PC-3 (cell line): Measurements from ENCODE around the gene SAMD13. TPM values are rescaled to one million over a fixed set of nuclear protein-coding genes. Genes with fewer than 3 reads are reported as not detected.

Experiments used
- ATAC-seq: fragments of 200-7000 bp; cut with Tn5 transposase; 2 replicates; pipeline ENCODE4 v1.9.1; 2020; ENCODE audit warnings: mild to moderate bottlenecking, moderate library complexity
- BruUV-seq: library from RNA; stranded (reverse); fragments of 400-500 nt; replicated peaks from 2 replicates; lab custom pipeline; 2021; lab: Mats Ljungman, UMichigan
- CTCF ChIA-PET: fragments of 300-600 bp; sonication (Branson Sonifier 250); formaldehyde crosslinking; loops from one replicate; lab custom pipeline; 2022; ENCODE audit warnings: antibody characterized with exemption; lab: Charles Lee
- POLR2A ChIA-PET: fragments of 300-600 bp; sonication (Branson Sonifier 250); formaldehyde crosslinking; loops from one replicate; lab custom pipeline; 2022; ENCODE audit warnings: antibody characterized with exemption; ENCODE audit not compliant: unreplicated experiment; lab: Charles Lee
- DNase-seq: peaks from one replicate; pipeline ENCODE4 v3.0.0-alpha.2; 2015
- H2AFZ ChIP-seq: fragments of 300-600 bp; sonication (generic); 2 replicates; pipeline ENCODE4 v1.6.0; 2016; ENCODE audit warnings: antibody characterized with exemption, low read length
- H3F3A ChIP-seq: fragments of 300-600 bp; sonication (generic); one replicate; pipeline ENCODE4 v1.6.0; 2017; ENCODE audit warnings: antibody characterized with exemption, low read length, control low read depth, mild to moderate bottlenecking; ENCODE audit not compliant: unreplicated experiment
- H3K27ac ChIP-seq: fragments of 300-600 bp; sonication (generic); 2 replicates; pipeline ENCODE4 v1.5.1; 2016; ENCODE audit warnings: mild to moderate bottlenecking, low read length
- H3K27me3 ChIP-seq: fragments of 300-600 bp; sonication (generic); 2 replicates; pipeline ENCODE4 v1.6.1; 2016; ENCODE audit warnings: low read length, mixed read lengths
- H3K36me3 ChIP-seq: fragments of 300-600 bp; sonication (generic); 2 replicates; pipeline ENCODE4 v1.6.1; 2016; ENCODE audit warnings: low read depth, mixed run types, low read length, mixed read lengths
- H3K4me1 ChIP-seq: fragments of 300-600 bp; sonication (generic); 2 replicates; pipeline ENCODE4 v1.5.1; 2016; ENCODE audit warnings: low read length; ENCODE audit not compliant: insufficient read depth
- H3K4me2 ChIP-seq: fragments of 300-600 bp; sonication (generic); 2 replicates; pipeline ENCODE4 v1.6.0; 2016; ENCODE audit warnings: low read length
- H3K4me3 ChIP-seq: fragments of 300-600 bp; sonication (generic); 2 replicates; pipeline ENCODE4 v1.5.1; 2016; ENCODE audit warnings: mild to moderate bottlenecking, low read length, mixed read lengths
- H3K79me2 ChIP-seq: fragments of 300-600 bp; sonication (generic); 2 replicates; pipeline ENCODE4 v1.6.1; 2017; ENCODE audit warnings: low read length, mixed read lengths
- H3K9ac ChIP-seq: fragments of 300-600 bp; sonication (generic); 2 replicates; pipeline ENCODE4 v1.6.0; 2016; ENCODE audit warnings: mild to moderate bottlenecking, low read length
- H3K9me2 ChIP-seq: fragments of 300-600 bp; sonication (generic); replicated peaks from 2 replicates; pipeline ENCODE4 v1.6.1; 2016; ENCODE audit warnings: mixed run types, low read length, mixed read lengths
- H3K9me3 ChIP-seq: fragments of 300-600 bp; sonication (generic); 2 replicates; pipeline ENCODE4 v1.6.1; 2016; ENCODE audit warnings: low read length, mixed read lengths
- H4K20me1 ChIP-seq: fragments of 300-600 bp; sonication (generic); 2 replicates; pipeline ENCODE4 v1.6.1; 2016; ENCODE audit warnings: low read length, mixed read lengths
- CTCF ChIP-seq: fragments of 300-600 bp; sonication (generic); conservative IDR thresholded peaks from 2 replicates; pipeline ENCODE4 v1.5.1; 2017; ENCODE audit warnings: antibody characterized with exemption, low read depth, mild to moderate bottlenecking, low read length
- EZH2 ChIP-seq: fragments of 300-600 bp; sonication (generic); IDR thresholded peaks from one replicate; pipeline ENCODE4 v1.6.1; 2017; ENCODE audit warnings: antibody characterized with exemption, mild to moderate bottlenecking, low read length; ENCODE audit not compliant: unreplicated experiment
- EZH2phosphoT487 ChIP-seq: fragments of 300-600 bp; sonication (generic); IDR thresholded peaks from 2 replicates; pipeline ENCODE4 v1.6.1; 2018; ENCODE audit warnings: mild to moderate bottlenecking, antibody characterized with exemption, low read length, borderline replicate concordance
- intact Hi-C: fragments of 100-400 bp; cut with micrococcal nuclease; formaldehyde crosslinking; loops from 2 replicates; pipeline ENCODE4 v1.9.0; 2023
- total RNA-seq: library from RNA; depleted of rRNA; stranded (reverse); fragments of >200 nt; gene quantifications from 2 replicates; pipeline ENCODE4 v1.2.3, GENCODE V29; 2014

SAMD13 gene
- total RNA-seq, 1 experiment from 2014 or later = 1.1 TPM

GRCh38 chr1:84360316-84360715, 58.8 kb downstream of the SAMD13 start:
- POLR2A ChIA-PET = no interaction called here
- DNase-seq (no peak), ATAC-seq (no peak)
- no peaks in the 10 kb centered on the region for H3K27me3 ChIP-seq
- H3K4me2 ChIP-seq = no peak overlapping the region
- no peaks in the 10 kb centered on the region for H3F3A ChIP-seq
- intact Hi-C loops = no loop called here
- H3K9me2 ChIP-seq = no peaks in the 10 kb centered on the region
- H4K20me1 ChIP-seq = no peaks in the 10 kb centered on the region
- CTCF ChIA-PET = no interaction called here
- H3K36me3 ChIP-seq = no peaks in the 10 kb centered on the region
- no peak overlapping the region for H2AFZ ChIP-seq
- peaks cover 23% of the 10 kb centered on the region for H3K4me1 ChIP-seq
- BruUV-seq = no TSS peak
- H3K79me2 ChIP-seq = no peaks in the 10 kb centered on the region
- TF ChIP-seq EZH2phosphoT487 (no peak), CTCF (no peak), EZH2 (no peak)
- no peaks in the 10 kb centered on the region for H3K9me3 ChIP-seq
- no peak overlapping the region for H3K27ac ChIP-seq
- H3K9ac ChIP-seq = no peak overlapping the region
- H3K4me3 ChIP-seq = no peak overlapping the region

GRCh38 chr1:84361796-84362195, 60.3 kb downstream of the SAMD13 start:
- intact Hi-C loops = no loop called here

More at GRCh38 chr1:84361796-84362195, 60.3 kb downstream of the SAMD13 start:
- H3K79me2 ChIP-seq = no peaks in the 10 kb centered on the region
- no peaks in the 10 kb centered on the region for H4K20me1 ChIP-seq
- no peaks in the 10 kb centered on the region for H3K9me3 ChIP-seq
- H2AFZ ChIP-seq = no peak overlapping the region
- H3K27me3 ChIP-seq = no peaks in the 10 kb centered on the region
- POLR2A ChIA-PET = no interaction called here
- peak overlapping the region; percentile 28 for H3K4me2 ChIP-seq
- peak; percentile 84 for DNase-seq
- peaks cover 35% of the 10 kb centered on the region for H3K4me1 ChIP-seq
- H3F3A ChIP-seq = no peaks in the 10 kb centered on the region
- peak; percentile 19 for ATAC-seq
- H3K27ac ChIP-seq = peak overlapping the region; percentile 45
- no peaks in the 10 kb centered on the region for H3K36me3 ChIP-seq
- H3K9me2 ChIP-seq = no peaks in the 10 kb centered on the region
- no peak overlapping the region for H3K4me3 ChIP-seq
- BruUV-seq = no TSS peak
- TF ChIP-seq CTCF (no peak), EZH2 (no peak), EZH2phosphoT487 (no peak)
- CTCF ChIA-PET = no interaction called here
- no peak overlapping the region for H3K9ac ChIP-seq
